HUDEP-2 (cell line): Measurements from ENCODE around the gene ANKZF1.

Source experiments
- DNase-seq, 76 experiments: peaks; one replicate each; lab custom pipeline; 2025; ENCODE audit not compliant: unreplicated experiment in 76 of 76; lab: John Stamatoyannopoulos, UW

The ANKZF1 gene

DNA sequence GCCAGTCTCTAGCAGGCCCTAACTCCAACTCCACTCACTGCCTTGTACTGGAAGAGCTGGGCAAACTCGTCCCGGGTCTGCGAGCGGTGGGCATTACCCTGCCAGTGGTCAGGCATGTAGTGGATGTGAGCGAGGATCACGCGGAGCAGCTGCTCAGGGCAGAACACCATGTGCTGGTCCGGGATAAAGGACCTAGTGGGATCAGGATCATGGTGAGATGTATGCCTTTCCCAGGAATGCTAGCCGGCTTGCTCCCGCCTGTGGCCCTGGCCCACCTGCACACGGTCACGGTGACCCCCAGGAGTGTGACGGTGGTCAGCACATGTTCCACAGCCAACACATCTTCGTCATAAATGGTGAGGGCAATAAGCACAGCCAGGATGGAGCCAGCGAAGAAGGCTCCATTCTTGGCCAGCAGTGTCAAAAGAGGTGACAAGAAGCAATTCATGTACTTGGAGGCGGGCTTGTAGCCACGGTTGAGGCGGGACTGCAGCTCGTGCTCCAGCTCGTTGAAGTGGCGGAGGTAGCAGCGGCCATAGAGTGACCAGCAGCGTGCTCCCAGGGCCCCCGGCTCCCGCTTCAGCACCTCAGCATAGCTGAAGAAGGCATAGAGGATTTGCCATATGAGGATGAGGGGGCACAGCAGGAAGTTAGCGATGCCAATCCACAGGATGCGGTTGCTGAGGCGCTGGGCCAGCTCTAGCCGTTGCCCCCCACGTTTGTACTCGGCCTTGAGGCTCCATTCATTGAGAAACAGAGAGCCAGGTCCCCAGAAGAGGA lies 5.6 kb upstream of the ANKZF1 start:
- DNase-seq = no peak

DNA sequence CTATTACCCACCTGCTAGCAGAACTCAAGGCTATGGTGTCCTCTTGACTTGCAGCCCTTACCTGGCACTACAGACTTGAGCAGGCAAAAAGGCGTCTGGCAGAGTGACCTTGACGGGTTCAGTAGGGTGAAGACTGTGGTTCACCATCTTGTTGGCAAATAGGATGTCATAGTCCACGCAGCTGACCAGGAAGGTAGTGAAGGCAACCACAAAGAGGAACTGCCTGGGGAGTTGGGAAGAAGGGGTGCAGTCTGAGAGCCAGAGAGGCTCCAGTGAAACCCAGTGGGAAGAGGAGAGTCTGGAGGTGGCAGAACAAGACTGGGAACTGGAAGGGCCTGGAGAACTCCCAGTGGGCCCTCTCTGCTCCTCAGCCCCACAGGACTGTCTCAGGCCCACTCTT lies 4.3 kb upstream of the ANKZF1 start:
- no peak for DNase-seq

DNA sequence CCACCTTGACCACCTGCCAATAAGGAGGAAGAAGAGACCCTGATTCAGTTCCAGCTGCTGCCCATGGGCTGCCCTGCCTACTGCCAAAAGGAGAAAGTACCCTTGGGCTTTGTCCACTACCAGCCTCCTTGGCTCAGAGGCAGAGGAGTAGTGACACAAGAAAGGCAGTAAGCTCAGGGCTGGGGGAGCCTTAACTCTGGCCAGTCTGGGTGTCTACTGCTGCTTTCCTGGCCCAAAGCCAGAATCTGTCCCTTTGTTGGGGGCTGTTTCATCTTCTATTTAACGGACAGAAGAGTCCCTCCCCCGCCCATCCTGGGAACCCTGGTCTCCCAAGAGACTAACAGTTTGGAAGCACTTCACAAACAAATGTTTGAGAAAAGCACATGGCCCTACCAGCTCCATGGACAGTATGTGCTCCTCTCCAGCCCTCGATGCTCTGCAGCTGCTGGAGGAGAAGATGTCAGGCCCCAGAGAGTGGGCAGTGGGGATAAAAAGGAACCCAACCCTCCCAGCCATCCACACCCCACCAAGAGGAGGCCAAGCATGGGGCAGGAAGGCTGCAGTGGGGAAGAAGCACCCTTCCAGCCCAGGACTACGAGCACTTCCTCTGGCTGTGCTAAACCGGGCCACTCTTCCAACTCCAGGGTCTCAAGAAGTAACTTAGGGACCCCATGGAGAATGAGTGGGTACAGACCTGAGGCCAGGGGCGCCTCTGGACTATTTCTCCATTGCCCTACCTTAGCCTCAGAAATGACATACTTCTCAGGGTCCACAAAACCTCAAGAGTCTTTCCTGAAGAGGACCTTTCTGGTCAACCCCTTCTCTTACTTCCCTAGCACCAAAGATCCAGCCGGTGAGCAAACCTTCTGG lies 1.3 kb upstream of the ANKZF1 start:
- DNase-seq = peak in 9 of 76 experiments; percentile 7 to 34 (median 21)

DNA sequence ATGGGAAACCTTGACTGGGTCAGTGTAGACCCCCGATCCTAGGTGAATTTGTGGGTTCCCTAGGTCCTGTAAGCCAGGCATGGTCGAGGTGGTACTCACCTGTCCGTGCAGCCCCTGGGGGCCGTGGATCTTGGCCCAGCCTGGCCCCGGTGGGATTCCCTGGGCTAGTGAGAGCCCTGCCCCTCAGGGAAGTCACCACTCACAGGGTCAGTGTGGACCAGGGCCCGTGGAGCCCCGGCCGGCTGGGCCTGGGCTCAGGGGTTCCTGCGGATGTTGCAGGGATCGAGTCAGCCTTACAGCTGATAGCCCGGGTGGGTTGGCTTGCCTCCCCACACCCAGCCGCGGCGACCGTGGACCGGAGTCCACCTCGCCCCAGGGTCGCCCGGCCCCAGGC lies 698 bp upstream of the ANKZF1 start:
- DNase-seq = peak in 1 of 76 experiments; percentile 4

DNA sequence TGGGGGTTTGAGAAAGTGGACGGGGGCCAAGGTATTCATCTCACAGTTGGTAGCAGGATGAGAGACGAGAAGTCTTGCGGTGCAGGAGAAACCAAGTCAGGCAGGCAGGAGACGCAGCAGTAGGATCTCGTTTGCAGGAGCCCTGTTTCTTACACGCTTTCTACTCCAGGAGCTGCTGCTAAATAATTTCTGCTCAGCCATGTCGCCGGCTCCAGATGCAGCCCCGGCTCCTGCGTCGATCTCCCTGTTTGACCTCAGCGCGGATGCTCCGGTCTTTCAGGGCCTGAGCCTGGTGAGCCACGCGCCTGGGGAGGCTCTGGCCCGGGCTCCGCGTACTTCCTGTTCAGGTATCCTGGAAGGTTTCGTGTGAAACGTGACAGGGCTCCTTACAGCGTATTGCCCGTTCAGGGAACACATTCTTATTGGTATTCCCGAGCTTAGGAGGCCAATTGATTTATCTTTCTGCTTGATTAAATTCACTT lies 494 bp downstream of the ANKZF1 start:
- DNase-seq = peak in 35 of 76 experiments; percentile 1 to 61 (median 25)

- DNase-seq = no peak
These were observed 4.7 kb downstream of the ANKZF1 start for GRCh38 chr2:219234331-219234730.

DNA sequence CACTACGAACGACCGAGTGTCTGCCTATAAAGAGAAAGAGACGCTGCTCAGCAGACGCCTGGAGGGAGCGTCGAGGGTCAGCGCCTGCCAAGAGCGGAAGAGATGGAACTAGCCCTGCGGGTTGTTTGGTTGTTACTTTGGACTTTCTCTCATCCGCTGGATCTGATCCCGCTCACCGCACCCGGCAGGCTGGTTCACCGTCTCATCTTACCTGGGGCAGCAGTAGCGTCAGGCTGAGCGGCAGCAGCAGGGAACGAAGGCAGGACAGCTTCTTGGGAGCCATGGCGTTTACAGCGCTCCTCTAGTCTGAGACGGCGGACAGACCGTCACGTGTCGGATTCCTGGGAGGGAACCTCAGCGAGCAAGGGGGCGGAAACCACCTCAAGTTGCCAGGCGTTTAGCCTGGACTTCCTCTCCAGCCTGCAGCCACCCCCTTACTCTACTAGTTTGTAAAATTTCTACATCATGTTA lies 13.7 kb downstream of the ANKZF1 start:
- no peak for DNase-seq

- no peak for DNase-seq
These were observed 15.2 kb downstream of the ANKZF1 start for GRCh38 chr2:219244789-219245147.

GRCh38 chr2:219245148-219245898 lies 15.7 kb downstream of the ANKZF1 start, which contains the start of the genes GLB1L and STK16:
Gene GLB1L (minus strand): TSS chr2:219245444. CDS start chr2:219243573, 1,871 bp downstream.
Gene STK16 (plus strand): TSS chr2:219245479. CDS start chr2:219246000, 521 bp downstream.
- peak in 75 of 76 experiments; percentile 27 to 92 (median 77) for DNase-seq

- no peak for DNase-seq
These were observed 16.3 kb downstream of the ANKZF1 start for GRCh38 chr2:219245899-219246230.

GRCh38 chr2:219246559-219246958 lies 17.0 kb downstream of the ANKZF1 start:
- no peak for DNase-seq

DNA sequence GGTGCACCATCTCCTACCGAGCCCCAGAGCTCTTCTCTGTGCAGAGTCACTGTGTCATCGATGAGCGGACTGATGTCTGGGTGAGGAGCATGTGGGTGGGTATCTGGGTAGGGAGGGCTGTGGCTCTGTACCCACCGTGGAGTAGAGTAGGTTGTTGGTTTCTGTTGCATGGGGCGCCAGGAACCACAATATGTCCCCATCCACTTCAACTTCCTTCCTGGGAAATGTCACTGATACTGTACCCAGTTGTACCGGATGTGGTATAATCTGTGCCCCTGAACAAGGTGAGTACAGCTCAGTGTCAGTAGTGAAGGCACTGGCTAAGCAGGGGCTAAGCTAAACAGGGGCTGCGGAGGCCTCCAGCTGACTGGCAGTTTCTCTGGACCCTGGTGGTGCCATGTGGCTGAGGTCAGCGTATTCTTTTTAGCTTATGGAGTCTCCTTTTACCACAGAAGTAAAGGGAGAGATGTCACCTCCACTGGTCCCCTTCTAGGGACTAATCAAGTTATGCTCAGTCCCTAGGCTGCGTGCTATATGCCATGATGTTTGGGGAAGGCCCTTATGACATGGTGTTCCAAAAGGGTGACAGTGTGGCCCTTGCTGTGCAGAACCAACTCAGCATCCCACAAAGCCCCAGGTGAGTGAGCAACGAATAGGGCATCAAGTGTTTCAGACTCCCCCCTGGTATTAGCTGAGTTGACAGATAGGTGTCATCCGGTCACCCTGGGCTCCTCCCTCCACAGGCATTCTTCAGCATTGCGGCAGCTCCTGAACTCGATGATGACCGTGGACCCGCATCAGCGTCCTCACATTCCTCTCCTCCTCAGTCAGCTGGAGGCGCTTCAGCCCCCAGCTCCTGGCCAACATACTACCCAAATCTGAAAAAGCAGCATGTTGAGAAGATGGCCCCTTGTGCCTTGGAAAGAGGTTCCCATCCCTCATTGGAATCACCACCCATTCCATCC lies 18.4 kb downstream of the ANKZF1 start:
- no peak for DNase-seq

DNA sequence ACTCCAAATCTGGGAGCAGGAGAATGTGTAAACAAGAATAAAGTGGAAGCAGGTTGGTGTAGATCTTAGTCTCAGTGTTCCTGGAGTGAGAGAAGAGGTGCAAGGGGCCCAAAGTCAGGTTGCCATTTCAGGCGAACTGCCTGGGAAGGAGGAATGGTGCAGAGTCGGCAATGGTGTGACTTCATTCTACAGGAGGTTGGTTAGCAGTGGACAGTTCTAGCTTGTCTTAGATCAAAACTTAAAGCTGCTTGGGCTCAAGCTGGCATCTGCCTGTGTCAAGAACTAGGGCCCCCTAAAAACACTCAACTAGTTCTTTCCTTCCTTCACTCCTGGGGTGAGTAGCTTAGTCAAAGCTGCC lies 19.2 kb downstream of the ANKZF1 start:
- no peak for DNase-seq

- peak in 69 of 76 experiments; percentile 4 to 77 (median 49) for DNase-seq
These were observed 19.8 kb downstream of the ANKZF1 start for GRCh38 chr2:219249203-219249980.

DNA sequence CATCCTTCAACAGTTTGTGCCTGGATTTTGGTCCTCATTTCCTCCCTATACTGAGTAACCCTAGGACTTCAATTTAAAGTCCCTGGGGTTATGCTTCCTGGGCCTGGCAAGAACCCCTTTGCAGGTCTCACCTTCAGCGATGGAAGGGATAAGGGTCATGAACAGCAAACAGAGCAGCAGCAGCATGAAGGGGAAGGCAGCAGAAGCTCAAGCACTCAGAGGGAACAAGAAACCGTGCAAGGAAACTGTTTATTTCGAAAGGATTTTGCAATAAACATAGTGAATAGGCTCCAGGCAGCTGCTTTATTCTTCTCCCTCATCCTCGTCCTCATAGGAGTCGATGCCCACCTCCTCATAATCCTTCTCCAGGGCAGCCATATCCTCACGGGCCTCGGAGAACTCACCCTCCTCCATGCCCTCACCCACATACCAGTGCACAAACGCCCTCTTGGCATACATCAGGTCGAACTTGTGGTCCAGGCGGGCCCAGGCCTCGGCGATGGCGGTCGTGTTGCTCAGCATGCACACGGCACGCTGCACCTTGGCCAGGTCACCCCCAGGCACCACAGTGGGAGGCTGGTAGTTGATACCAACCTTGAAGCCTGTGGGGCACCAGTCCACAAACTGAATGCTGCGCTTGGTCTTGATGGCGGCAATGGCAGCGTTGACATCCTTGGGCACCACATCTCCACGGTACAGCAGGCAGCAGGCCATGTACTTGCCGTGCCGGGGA lies 20.6 kb downstream of the ANKZF1 start:
- DNase-seq = no peak

DNA sequence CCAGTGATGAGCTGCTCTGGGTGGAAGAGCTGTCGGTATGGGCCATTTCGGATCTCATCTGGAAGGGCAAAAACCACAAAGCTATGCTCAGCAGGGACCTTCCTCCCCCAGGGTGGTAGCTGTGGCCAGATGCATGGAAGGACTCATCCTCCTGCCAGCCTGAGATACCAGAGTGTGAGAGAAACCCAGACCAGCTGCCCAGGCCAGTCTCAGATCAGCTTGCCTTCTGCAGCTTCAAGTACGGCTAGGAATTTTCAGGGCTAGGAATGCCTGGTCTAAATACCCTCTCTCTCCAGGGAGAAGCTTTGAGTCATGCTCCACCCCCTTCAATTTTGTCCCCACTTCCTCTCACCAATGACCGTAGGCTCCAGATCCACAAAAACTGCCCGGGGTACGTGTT lies 22.1 kb downstream of the ANKZF1 start:
- no peak for DNase-seq

- DNase-seq = no peak
These were observed 22.5 kb downstream of the ANKZF1 start for GRCh38 chr2:219252084-219252483.

- no peak for DNase-seq
These were observed 22.9 kb downstream of the ANKZF1 start for GRCh38 chr2:219252570-219252899.
